HEK293T (cell line): ENCODE data around the gene PPDPF.

Experiments
- ARNT ChIP-seq: fragments of 450-650 bp; IDR thresholded peaks from 2 replicates; pipeline ENCODE4 v1.6.1; 2017; ENCODE audit warnings: mild to moderate bottlenecking
- BHLHE40 ChIP-seq: fragments of 450-650 bp; IDR thresholded peaks from 2 replicates; pipeline ENCODE4 v1.6.1; 2016; ENCODE audit warnings: mild to moderate bottlenecking, moderate library complexity, borderline replicate concordance
- CTBP1 ChIP-seq: fragments of 450-650 bp; IDR thresholded peaks from 2 replicates; pipeline ENCODE4 v1.6.1; 2016; ENCODE audit warnings: borderline replicate concordance
- ELF4 ChIP-seq: fragments of 450-650 bp; IDR thresholded peaks from 2 replicates; pipeline ENCODE4 v1.6.1; 2017; ENCODE audit warnings: antibody characterized with exemption
- FOXA1 ChIP-seq: fragments of 450-650 bp; IDR thresholded peaks from 2 replicates; pipeline ENCODE4 v1.6.1; 2016; ENCODE audit warnings: mild to moderate bottlenecking
- FOXK2 ChIP-seq: fragments of 450-650 bp; IDR thresholded peaks from 2 replicates; pipeline ENCODE4 v1.6.1; 2016; ENCODE audit warnings: mild to moderate bottlenecking
- FOXM1 ChIP-seq: fragments of 450-650 bp; IDR thresholded peaks from 2 replicates; pipeline ENCODE4 v1.6.1; 2017; ENCODE audit warnings: mild to moderate bottlenecking, borderline replicate concordance
- HDGF ChIP-seq: fragments of 450-650 bp; IDR thresholded peaks from 2 replicates; pipeline ENCODE4 v1.6.1; 2017; ENCODE audit warnings: antibody characterized with exemption, borderline replicate concordance
- LEF1 ChIP-seq: fragments of 450-650 bp; IDR thresholded peaks from 2 replicates; pipeline ENCODE4 v1.6.1; 2017; ENCODE audit warnings: mild to moderate bottlenecking, borderline replicate concordance
- NFRKB ChIP-seq: fragments of 450-650 bp; IDR thresholded peaks from 2 replicates; pipeline ENCODE4 v1.6.1; 2016; ENCODE audit warnings: mild to moderate bottlenecking, moderate library complexity
- PKNOX1 ChIP-seq: fragments of 450-650 bp; IDR thresholded peaks from 2 replicates; pipeline ENCODE4 v1.6.1; 2016
- SP1 ChIP-seq: fragments of 450-650 bp; IDR thresholded peaks from 2 replicates; pipeline ENCODE4 v1.6.1; 2017
- TARDBP ChIP-seq: fragments of 450-650 bp; IDR thresholded peaks from 2 replicates; pipeline ENCODE4 v1.6.1; 2016
- ZNF384 ChIP-seq: fragments of 450-650 bp; IDR thresholded peaks from 2 replicates; pipeline ENCODE4 v1.6.1; 2016

GRCh38 chr20:63499338-63499969 is 21.1 kb upstream of the PPDPF start:
- no peak for TF ChIP-seq FOXA1
- TF ChIP-seq SP1, result no peak
- no peak for TF ChIP-seq LEF1
- TF ChIP-seq ZNF384, result no peak
- TF ChIP-seq BHLHE40, result no peak
- TF ChIP-seq FOXM1, result no peak
- no peak for TF ChIP-seq ELF4
- no peak for TF ChIP-seq HDGF
- no peak for TF ChIP-seq PKNOX1
- no peak for TF ChIP-seq ARNT
- no peak for TF ChIP-seq TARDBP
- no peak for TF ChIP-seq CTBP1
- TF ChIP-seq NFRKB, result no peak
- TF ChIP-seq FOXK2, result no peak
